ENCODE data around the gene FLT3LG.
"Not testable (repeated sequence)": the region's sequence is repeated elsewhere in the genome, so short reads cannot be mapped to it uniquely, and the experiment has no call there.

The FLT3LG gene

GRCh38 chr19:49441210-49441959 lies 32.6 kb upstream of the FLT3LG start, which contains the start of gene SLC17A7:
Gene SLC17A7, minus strand, starts transcription at chr19:49441527. Its CDS starts 148 bp downstream, at chr19:49441379.
- DNase-seq, result peak; percentile 53

GRCh38 chr19:49441960-49442350 lies 32.1 kb upstream of the FLT3LG start:
- DNase-seq, result no peak

- DNase-seq, result no peak
These were observed 31.7 kb upstream of the FLT3LG start for GRCh38 chr19:49442354-49442753.

- peak; percentile 59 for DNase-seq
These were observed 31.1 kb upstream of the FLT3LG start for GRCh38 chr19:49442771-49443365.

- DNase-seq, result peak; percentile 93
These were observed 30.5 kb upstream of the FLT3LG start for GRCh38 chr19:49443366-49444099.

- DNase-seq, result not testable (repeated sequence)
These were observed 29.8 kb upstream of the FLT3LG start for GRCh38 chr19:49444100-49444700.

- no peak for DNase-seq
These were observed 28.0 kb upstream of the FLT3LG start for GRCh38 chr19:49445997-49446396.

GRCh38 chr19:49447485-49448431 lies 26.3 kb upstream of the FLT3LG start:
- no peak for DNase-seq

GRCh38 chr19:49448432-49448786 lies 25.6 kb upstream of the FLT3LG start:
- DNase-seq, result no peak

GRCh38 chr19:49450405-49450804 lies 23.6 kb upstream of the FLT3LG start:
- no peak for DNase-seq

GRCh38 chr19:49451430-49452181 lies 22.4 kb upstream of the FLT3LG start, which contains the start of gene PIH1D1:
Gene PIH1D1, minus strand, starts transcription at chr19:49451814. Its CDS starts 240 bp downstream, at chr19:49451574.
- DNase-seq, result peak; percentile 98

- DNase-seq, result peak; percentile 98
These were observed 20.8 kb upstream of the FLT3LG start, which contains the start of gene ALDH16A1 for GRCh38 chr19:49453013-49453756. Gene ALDH16A1, plus strand, starts transcription at chr19:49453225. Its CDS starts 107 bp downstream, at chr19:49453332.

GRCh38 chr19:49453757-49454240 lies 20.2 kb upstream of the FLT3LG start:
- peak; percentile 55 for DNase-seq

GRCh38 chr19:49455773-49456172 lies 18.2 kb upstream of the FLT3LG start:
- no peak for DNase-seq

GRCh38 chr19:49456326-49456725 lies 17.7 kb upstream of the FLT3LG start:
- DNase-seq, result no peak

GRCh38 chr19:49458567-49458903 lies 15.5 kb upstream of the FLT3LG start:
- DNase-seq, result no peak

GRCh38 chr19:49459388-49459787 lies 14.6 kb upstream of the FLT3LG start:
- DNase-seq, result no peak

GRCh38 chr19:49461130-49461529 lies 12.9 kb upstream of the FLT3LG start:
- not testable (repeated sequence) for DNase-seq

GRCh38 chr19:49461656-49462055 lies 12.4 kb upstream of the FLT3LG start:
- no peak for DNase-seq

- DNase-seq, result no peak
These were observed 11.5 kb upstream of the FLT3LG start for GRCh38 chr19:49462492-49462891.
